ENCODE measurements around the gene ZNF836.

The ZNF836 gene

DNA sequence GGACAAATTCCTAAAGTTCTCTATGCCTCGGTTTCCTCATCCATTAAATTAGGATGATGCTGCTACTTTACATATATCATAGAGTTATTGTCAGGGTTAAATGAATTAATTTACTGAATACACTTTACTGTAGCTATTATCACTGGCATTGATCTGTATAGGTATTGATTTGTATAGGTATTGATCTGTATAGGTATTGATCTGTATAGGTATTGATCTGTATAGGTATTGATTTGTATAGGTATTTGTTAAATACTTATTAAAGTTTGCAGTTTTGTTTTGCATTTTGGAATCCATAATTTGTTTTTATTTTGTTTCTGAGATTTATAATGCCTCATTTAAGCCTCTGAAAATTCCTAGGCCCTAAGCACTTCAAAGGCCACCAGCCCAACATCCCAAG is 16.0 kb upstream of the ZNF836 start:
- no peak for DNase-seq

DNA sequence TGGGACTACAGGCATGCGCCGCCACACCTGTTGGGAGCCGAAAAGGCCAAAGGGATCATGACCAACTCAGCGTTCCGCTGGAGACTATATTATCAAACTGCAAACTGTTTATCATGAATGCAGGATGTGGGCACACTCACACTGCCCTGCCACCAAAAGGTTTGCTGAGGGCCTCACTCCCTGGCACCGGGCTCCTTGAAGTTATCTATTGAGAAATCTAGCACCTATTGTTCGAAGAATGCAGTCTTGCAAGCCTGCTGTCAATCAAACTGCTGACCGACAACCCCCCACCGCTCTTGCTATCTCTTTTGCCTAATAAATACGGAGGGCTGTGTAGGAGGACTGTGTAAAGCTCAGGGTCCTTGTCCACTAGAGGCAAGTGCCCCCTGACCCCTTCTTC is 5.2 kb upstream of the ZNF836 start:
- no peak for DNase-seq

DNA sequence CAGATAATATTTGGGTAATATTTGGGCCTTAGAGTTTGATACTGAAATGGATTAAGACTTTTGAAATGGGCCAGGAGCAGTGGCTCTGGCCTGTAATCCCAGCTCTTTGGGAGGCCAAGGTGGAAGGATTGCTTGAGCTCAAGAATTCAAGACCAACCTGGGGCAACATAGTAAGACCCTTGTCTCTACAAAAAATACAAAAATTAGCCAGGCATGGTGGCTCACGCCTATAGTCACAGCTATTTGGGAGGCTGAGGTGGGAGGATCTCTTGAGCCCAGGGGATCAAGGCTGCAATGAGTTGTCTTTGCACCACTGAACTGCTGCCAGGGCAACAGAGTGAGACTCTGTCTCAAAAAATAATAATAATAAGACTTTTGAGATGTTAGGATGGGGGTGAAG is 926 bp upstream of the ZNF836 start:
- no peak for DNase-seq

DNA sequence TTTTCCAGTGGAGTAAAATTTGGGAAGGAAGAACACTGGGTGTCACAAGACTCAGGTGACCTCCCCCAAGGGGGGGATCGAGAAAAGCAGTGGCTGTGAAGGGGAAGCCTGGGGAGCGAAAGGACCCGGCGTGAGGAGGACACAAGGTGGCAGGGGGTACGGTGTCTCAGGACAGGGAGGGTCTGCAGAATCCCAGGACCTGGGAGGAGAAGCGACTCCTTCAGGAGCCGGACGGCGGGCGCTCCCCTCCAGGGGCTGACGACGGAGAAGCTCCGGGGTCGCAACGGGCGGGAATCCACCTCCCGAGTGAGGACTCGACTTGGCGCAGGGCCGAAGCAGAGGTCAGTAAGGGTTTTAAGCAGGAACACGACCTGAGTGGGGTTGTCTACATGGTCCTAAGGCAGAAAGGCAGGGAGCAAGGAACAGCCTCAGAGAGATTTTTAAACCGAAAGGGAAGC is 529 bp downstream of the ZNF836 start:
- DNase-seq, result peak; percentile 40

DNA sequence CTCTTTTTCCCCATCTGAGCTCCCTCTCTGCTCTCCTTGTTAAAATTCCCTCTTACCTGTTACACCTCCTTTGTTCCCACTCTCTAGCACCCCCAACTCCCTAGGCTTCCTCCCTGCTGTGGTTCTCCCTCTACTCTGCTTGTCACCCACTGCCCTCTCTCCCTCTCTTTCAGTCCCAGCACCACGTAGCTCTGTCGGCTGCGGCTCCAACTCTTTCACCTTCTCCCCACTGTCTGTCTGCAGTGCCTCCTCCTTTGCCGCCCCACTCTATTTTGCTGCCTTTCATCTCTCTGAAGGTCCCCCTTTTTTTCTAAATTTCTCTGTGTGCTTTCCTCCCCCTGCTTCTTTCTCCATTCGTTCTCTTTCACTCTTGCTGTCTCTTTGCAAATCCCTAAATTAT is 1.1 kb downstream of the ZNF836 start:
- DNase-seq, result no peak

DNA sequence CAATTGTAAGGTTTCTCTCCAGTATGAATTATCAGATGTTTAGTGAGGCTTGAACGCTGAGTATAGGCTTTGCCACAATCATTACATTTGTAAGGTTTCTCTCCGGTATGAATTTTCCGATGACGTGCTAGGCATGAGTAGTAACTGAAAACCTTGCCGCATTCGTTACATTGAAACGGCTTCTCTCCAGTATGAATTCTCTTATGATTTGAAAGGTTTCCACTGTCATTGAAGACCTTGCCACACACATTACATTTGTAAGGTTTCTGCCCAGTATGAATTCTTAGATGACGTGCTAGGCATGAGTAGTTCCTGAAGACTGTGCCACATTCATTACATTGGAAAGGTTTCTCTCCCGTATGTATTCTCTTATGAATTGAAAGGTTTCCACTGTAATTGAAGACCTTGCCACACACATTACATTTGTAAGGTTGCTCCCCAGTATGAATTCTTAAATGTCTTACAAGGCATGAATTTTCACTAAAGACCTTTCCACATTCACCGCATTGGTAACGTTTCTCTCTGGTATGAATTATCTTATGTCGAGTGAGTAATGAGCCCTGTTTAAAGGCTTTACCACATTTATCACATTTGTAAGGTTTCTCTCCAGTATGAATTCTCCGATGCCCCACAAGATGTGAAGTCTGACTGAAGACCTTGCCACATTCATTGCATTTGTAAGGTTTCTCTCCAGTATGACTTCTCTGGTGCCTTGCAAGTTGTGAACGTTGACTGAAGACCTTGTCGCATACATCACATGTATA is 15.6 kb downstream of the ZNF836 start:
- DNase-seq, result no peak

DNA sequence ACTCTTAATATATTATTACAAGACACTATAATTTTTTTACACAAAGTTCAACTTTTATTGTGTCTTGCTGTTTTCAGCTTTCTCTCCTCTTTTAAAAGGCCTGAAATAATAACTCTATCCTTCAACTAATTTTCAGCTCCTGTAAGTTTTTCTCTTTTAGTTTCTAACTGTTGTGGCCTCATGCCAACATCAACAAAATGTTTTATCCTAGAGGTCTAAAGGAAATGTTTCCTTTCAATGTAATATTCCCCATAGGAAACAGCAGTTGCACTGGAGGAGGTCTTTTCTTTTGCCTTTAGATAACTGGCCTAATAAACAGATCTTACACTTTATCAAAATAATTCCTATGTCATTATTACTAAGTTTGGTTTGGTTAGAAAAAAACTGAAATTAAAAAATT is 23.2 kb downstream of the ZNF836 start:
- DNase-seq, result no peak

DNA sequence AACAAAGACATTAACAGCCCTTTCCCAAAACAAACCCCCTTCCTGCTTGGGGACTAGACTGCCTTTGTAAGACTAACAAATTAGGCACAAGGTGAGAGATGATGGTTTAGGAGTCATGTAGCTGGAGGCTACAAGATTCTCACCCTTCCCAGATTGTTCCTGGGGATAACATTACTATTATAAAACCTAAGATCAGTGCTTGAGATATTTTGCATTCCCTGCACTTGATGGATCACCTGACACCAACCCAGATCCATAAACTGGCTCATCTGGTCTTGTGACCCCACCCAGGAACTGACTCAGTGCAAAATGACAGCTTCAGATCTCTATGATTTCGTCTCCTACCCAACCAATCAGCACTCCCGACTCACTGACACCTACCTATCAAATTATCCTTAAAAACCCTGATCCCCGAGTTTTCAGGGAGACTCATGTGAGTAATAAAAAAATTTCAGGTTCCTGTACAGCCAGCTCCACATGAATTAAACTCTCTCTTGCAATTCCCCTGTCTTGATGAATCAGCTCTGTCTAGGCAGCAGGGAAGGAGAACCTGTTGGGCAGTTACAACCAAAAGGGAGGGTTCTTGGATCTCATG is 29.3 kb downstream of the ZNF836 start:
- no peak for DNase-seq

DNA sequence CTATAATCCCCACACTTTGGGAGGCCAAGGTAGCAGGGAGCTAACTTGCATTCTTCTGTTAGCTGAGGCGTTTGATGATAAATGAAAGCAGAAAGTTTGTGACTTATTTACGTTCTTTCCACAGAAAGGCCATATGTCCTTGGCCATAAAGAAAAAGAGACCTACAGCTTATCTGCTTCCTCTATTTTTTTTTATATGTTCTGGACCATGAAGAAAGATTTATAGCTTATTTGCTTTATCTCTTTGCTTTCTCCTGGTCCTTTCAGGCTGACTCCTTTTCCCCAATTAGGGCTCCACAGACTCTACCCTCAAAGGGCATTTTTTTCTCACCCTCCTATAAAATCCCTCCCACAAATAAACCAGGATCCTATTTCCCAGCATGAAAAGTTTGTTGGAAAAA is 30.2 kb downstream of the ZNF836 start:
- DNase-seq, result no peak

DNA sequence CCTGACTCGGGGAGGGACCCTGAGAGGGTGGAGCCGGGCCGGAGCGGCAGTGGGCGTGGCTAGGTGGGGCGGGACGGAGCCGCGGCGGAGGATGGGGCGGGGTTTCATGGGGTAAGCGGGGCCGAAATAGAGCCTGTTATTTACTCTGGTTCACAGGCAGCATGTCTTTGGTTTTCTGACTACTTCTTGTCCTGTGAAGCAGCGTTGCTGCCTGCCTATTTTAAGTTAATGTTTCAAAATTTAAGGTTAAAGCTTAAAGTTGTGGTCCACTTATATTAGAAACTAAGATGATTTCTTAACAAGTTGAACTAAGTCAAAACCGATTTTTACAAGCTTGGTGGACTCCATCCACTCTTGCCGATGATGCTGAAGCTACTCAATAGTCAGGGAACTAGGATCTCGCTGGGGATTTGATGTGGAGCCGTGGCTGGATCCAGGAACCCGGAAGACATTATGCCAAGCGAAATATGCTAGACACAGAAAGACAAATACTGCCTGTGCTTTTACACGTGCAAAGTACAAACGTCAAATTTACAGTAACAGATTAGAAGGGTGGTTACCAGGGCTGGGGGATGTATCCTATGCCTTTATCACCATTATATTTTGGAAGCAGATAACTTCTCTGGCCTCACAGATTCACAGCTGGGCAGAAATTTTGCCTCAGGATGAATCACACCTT is 31.2 kb downstream of the ZNF836 start:
- DNase-seq, result no peak

DNA sequence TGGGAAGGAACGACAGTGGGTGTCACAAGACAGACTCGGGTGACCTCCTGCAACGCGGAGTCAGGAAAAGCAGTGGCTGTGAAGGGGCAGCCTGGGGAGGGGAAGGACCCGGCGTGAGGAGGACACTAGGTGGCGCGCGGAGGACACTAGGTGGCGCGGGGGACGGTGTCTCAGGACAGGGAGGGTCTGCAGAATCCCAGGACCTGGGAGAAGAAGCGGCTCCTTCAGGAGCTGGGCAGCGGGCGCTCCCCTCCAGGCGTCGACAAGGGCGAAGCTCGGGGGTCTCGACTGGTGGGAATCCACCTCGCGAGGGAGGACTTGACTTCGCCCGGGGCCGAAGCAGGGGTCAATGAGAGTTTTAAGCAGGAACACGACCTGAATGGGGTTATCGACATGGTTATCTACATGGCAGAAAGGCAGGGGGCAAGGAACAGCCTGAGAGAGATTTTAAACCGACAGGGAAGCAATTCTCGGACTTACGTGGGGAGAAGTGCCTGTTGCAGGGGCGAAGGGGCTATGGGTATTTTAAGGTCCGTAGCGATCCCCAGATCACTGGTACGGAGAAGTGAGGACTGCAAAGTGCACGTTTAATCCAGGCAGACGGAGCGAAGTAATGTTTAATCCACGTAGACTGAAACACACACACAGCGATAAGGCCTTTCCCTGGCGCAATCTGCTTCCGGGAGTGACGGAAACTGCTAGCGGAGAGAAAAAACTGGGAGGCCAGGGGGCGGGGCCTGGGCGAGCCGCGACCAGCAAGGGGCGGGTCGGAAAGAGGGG is 32.0 kb downstream of the ZNF836 start, which contains the start of gene ZNF616:
ZNF616 (minus strand) TSS at position 687 of the 780 bp plus-strand sequence. CDS start 9,426 bp downstream, outside the sequence.
- DNase-seq, result peak; percentile 96

DNA sequence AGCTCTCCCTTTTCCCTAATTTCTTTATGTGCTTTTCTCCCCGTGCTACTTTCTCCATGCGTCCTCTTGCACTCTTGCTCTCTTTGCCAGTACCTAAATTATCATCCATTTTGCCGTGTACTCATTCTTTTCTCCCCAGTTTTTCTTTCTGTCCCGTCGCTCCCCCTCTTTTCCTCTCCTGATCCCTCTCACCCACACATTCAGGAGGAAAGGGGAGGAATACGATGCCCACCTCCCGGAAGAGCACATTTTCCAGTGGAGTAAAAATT is 32.5 kb downstream of the ZNF836 start:
- no peak for DNase-seq

DNA sequence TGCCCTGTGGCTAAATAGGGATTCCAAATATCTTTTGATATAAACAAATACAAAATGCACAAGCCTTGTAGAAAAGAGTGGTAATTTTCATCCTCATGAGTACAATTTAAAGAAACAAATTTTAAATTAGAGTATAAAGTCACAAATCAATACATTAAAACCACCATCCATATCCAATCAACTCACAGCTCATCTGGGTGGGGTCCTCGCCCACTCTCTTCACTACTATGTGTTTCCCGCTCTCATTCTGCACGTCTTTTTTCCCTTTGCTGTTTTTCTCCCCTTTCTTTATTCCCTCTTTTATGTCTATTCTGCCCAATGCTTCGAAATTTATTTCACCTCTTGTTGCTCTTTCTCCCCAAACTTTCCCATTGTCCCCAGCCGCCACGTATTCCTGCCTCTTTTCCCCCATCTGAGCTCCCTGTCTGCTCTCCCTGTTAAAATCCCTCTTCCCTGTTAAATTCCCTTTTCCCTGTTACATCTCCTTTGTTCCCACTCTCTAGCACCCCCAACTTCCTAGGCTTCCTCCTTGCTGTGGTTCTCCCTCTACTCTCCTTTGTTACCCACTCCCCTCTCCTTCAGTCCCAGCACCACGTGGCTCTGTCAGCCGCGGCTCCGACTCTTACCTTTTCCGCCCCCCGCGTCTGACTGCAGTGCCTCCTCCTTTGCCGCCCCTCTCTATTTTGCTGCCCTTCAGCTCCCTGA is 33.0 kb downstream of the ZNF836 start:
- peak; percentile 51 for DNase-seq

DNA sequence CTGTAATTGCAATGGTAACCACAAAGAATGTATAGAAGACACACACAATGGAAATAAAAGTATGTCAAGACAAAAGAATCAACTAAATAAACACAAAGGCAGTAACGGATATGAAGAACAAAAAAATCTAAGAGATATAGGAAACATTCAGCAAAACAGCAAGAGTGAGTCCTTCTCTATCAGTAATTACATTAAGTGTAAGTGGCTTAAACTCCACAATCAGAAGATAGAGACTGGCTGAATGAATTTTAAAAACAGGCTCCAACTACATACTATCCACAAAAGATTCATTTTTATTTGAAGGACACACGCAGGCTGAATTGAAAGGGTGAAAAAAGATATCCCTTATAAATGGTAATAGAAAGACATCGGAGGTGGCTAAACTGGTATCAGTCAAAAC is 51.1 kb downstream of the ZNF836 start:
- DNase-seq, result no peak

DNA sequence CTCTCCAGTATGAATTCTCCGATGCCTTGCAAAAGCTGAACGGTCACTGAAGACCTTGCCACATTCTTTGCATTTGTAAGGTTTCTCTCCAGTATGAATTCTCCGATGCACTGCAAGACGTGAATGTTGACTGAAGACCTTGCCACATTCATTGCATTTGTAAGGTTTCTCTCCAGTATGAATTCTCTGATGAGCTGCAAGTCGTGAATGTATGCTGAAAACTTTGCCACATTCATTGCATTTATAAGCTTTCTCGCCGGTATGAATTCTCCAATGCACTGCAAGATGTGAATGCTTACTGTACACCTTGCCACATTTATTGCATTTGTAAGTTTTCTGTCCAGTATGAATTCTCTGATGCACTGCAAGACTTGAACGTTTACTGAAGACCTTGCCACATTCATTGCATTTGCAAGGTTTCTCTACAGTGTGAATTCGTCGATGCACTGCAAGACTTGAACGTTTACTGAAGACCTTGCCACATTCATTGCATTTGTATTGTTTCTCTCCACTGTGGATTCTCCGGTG is 55.8 kb downstream of the ZNF836 start:
- no peak for DNase-seq

DNA sequence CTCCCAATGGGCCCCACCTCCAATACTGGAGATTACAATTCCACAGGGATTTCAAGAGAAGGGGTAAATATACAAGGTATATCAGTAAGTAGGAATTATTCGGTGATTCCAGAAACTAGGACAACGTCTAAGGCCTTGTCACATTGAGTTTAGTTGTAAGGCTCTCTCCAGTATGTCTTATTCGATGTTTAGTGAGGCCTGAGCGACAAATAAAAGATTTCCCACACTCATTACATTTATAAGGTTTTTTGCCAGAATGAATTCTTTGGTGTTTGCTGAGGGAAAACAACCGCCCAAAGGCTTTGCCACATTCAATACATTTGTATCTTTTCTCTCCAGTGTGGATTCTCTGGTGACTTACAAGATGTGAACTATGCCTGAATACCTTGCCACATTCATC is 56.7 kb downstream of the ZNF836 start:
- DNase-seq, result no peak

DNA sequence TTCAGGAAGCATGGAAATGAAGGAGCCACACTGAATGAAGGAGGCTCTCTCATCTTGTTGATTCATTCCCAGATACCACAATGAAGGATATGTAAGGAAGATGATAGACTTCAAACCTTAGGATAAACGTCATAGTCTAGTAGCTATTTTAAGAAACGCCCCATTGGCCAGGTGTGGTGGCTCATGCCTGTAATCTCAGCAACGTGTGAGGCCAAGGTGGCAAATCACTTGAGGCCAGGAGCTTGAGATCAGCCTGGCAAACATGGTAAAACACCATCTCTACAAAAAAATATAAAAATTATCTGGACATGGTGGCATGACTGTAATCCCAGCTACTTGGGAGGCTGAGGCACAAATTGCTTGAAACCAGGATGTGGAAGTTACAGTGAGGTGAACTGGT is 58.8 kb downstream of the ZNF836 start:
- DNase-seq, result no peak

DNA sequence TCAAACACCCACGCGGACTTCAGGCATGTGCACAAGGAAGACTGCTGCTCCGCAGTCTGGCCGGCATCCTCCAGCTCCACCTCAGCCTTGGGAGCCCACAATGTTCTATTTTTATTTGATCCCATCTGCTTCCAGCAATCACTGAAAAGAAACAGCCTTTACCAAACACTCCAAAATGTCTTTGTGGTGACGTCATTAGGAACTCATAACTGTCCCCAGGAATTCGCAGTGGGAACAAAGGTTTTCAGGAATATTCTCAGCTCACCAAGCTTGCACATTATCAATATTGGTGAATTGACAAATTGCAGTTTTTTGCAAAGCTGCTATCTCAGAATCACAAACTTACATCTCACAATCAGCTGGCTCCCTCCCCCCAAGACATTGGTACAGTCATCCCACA is 60.6 kb downstream of the ZNF836 start:
- no peak for DNase-seq

Measured in NCI-H1105 (cell line).